GM12878 (cell line): Measurements from ENCODE around the gene DGAT2. TPM values are rescaled to one million over a fixed set of nuclear protein-coding genes. Genes with fewer than 3 reads are reported as not detected.

Experiments
- ATAC-seq: fragments of 200-7000 bp; cut with Tn5 transposase; 3 replicates; pipeline ENCODE4 v1.9.1; 2020; ENCODE audit warnings: mild to moderate bottlenecking, moderate library complexity
- BruUV-seq: library from RNA; stranded (reverse); fragments of 400-500 nt; replicated peaks from 2 replicates; lab custom pipeline; 2021; lab: Mats Ljungman, UMichigan
- CTCF ChIA-PET: fragments of 300-600 bp; sonication (Branson Sonifier 250); formaldehyde crosslinking; extraction: SDS; loops from one replicate; lab custom pipeline; 2021; ENCODE audit warnings: inconsistent platforms; lab: Yijun Ruan, JAX
- POLR2A ChIA-PET: fragments of 350-600 bp; formaldehyde crosslinking; extraction: SDS; loops from one replicate; lab custom pipeline; 2021; ENCODE audit warnings: inconsistent platforms; lab: Charles Lee
- RAD21 ChIA-PET: fragments of 300-600 bp; sonication (Branson Sonifier 250); formaldehyde crosslinking; loops from one replicate; lab custom pipeline; 2023; ENCODE audit warnings: antibody characterized with exemption; ENCODE audit not compliant: unreplicated experiment; lab: Charles Lee
- SMC1A ChIA-PET: fragments of 300-600 bp; sonication (Branson Sonifier 250); formaldehyde crosslinking; loops from one replicate; lab custom pipeline; 2023; ENCODE audit not compliant: unreplicated experiment, uncharacterized antibody; lab: Charles Lee
- DNase-seq: peaks from one replicate; pipeline ENCODE4 v3.0.0-alpha.2; 2011; ENCODE audit warnings: low read depth, low spot score
- FAIRE-seq: peaks from 3 replicates; lab custom pipeline; 2011; peaks lifted over from hg19 to GRCh38; lab: Jason Lieb, UNC
- H2AFZ ChIP-seq: 2 replicates; pipeline ENCODE4 v1.6.0; 2011; ENCODE audit warnings: low read depth, low read length, control low read depth; ENCODE audit not compliant: control insufficient read depth
- H3K27ac ChIP-seq: 2 replicates; pipeline ENCODE4 v1.5.1; 2011; ENCODE audit warnings: control low read depth; ENCODE audit not compliant: control insufficient read depth, insufficient read depth
- H3K27me3 ChIP-seq, 2 experiments: replicated peaks in 1 of 2; 2 replicates each; pipeline versions ENCODE4 v1.6.0 to v1.6.1; 2011; ENCODE audit warnings: low read length in 1 of 2; ENCODE audit not compliant: control insufficient read depth in 2 of 2, insufficient read depth in 2 of 2
- H3K36me3 ChIP-seq, 2 experiments: 2 replicates each; pipeline ENCODE4 v1.5.1; 2011; ENCODE audit warnings: low read length in 1 of 2; ENCODE audit not compliant: control insufficient read depth in 2 of 2, insufficient read depth in 2 of 2
- H3K4me1 ChIP-seq: 2 replicates; pipeline ENCODE4 v1.6.1; 2011; ENCODE audit warnings: mild to moderate bottlenecking, low read length, moderate library complexity, mixed read lengths; ENCODE audit not compliant: control insufficient read depth, insufficient read depth
- H3K4me2 ChIP-seq: 2 replicates; pipeline ENCODE4 v1.6.0; 2011; ENCODE audit warnings: control low read depth; ENCODE audit not compliant: control insufficient read depth, insufficient read depth
- H3K4me3 ChIP-seq: fragments of 200-600 bp; sonication (generic); 2 replicates; pipeline ENCODE4 v1.5.1; 2016
- H3K79me2 ChIP-seq: 2 replicates; pipeline ENCODE4 v1.6.0; 2011; ENCODE audit warnings: low read length; ENCODE audit not compliant: control insufficient read depth, insufficient read depth
- H3K9ac ChIP-seq: 2 replicates; pipeline ENCODE4 v1.8.0; 2011; ENCODE audit warnings: low read length, control low read depth, mixed read lengths; ENCODE audit not compliant: control insufficient read depth, insufficient read depth
- H3K9me3 ChIP-seq: replicated peaks from 3 replicates; pipeline ENCODE4 v1.5.1; 2011; ENCODE audit warnings: mild to moderate bottlenecking, low read length; ENCODE audit not compliant: control insufficient read depth, insufficient read depth
- H4K20me1 ChIP-seq: 2 replicates; pipeline ENCODE4 v1.6.0; 2011; ENCODE audit not compliant: control insufficient read depth, insufficient read depth
- EED ChIP-seq: sonication (generic); IDR thresholded peaks from 2 replicates; pipeline ENCODE4 v1.6.1; 2016; ENCODE audit warnings: antibody characterized with exemption, low read depth
- NFYB ChIP-seq: IDR thresholded peaks from 2 replicates; pipeline ENCODE4 v1.6.1; 2011; ENCODE audit warnings: low read depth, mild to moderate bottlenecking, low read length, improper control_type of control experiment, moderate library complexity; ENCODE audit not compliant: insufficient read depth
- PML ChIP-seq: IDR thresholded peaks from 2 replicates; pipeline ENCODE4 v1.6.1; 2012; ENCODE audit warnings: low read length, inconsistent platforms
- SIN3A ChIP-seq: IDR thresholded peaks from 2 replicates; pipeline ENCODE4 v1.6.1; 2012; ENCODE audit warnings: low read depth, low read length, improper control_type of control experiment
- SUZ12 ChIP-seq: fragments of 200-600 bp; sonication (generic); IDR thresholded peaks from one replicate; pipeline ENCODE4 v1.6.1; 2018; ENCODE audit warnings: antibody characterized with exemption, mild to moderate bottlenecking; ENCODE audit not compliant: unreplicated experiment
- ZNF622 ChIP-seq: fragments of 450-650 bp; IDR thresholded peaks from 2 replicates; pipeline ENCODE4 v1.6.1; 2017; ENCODE audit warnings: mild to moderate bottlenecking, inconsistent platforms
- WGBS: methylation state at CpG from one replicate; pipeline ENCODE4 v1.1.6; 2016; ENCODE audit warnings: low lambda C conversion rate; ENCODE audit not compliant: insufficient replicate concordance, insufficient coverage; ENCODE audit errors: missing lambda C conversion rate; 5-methylcytosine and 5-hydroxymethylcytosine counted together
- in situ Hi-C: fragments of 300-500 bp; cut with MboI; formaldehyde crosslinking; loops from 9 replicates; pipeline ENCODE4 v1.14.3; 2018; ENCODE audit warnings: mixed read lengths
- intact Hi-C: fragments of 100-400 bp; cut with micrococcal nuclease; formaldehyde crosslinking; loops from one replicate; pipeline ENCODE4 v1.14.2; 2022; ENCODE audit not compliant: unreplicated experiment
- polyA plus RNA-seq, 11 experiments: library from polyadenylated mRNA; depleted of rRNA in 4 of 11; unstranded in 6 of 11; stranded (reverse) in 5 of 11; fragments of >200 nt; fragmentation: Nextera tagmentation in 4 of 11; fragmentation: Illumina TruSeq in 1 of 11; extraction: Ambion mirVana in 4 of 11; extraction: Trizol in 1 of 11; gene quantifications; 1 replicate in 1 of 11; 2 replicates in 10 of 11; pipeline versions ENCODE4 v1.2.1 to v1.2.3, GENCODE V29; 2011 to 2016; ENCODE audit warnings: inconsistent platforms in 2 of 11, missing spikeins in 2 of 11, low read depth in 1 of 11
- total RNA-seq, 4 experiments: library from RNA; depleted of rRNA in 3 of 4; stranded (reverse); fragments of >200 nt in 3 of 4; fragmentation: Illumina TruSeq in 1 of 4; extraction: Trizol in 1 of 4; gene quantifications; 2 replicates each; pipeline versions ENCODE4 v1.2.1 to v1.2.3, GENCODE V29; 2013 to 2021
- TF ChIP-seq, protein P1 (sequence below): fragments of 450-650 bp; formaldehyde crosslinking; IDR thresholded peaks from 2 replicates; pipeline ENCODE4 v1.4.0; 2022; ENCODE audit warnings: mild to moderate bottlenecking, moderate library complexity
- TF ChIP-seq, protein P2 (sequence below), 3 experiments: IDR thresholded peaks in 2 of 3; conservative IDR thresholded peaks in 1 of 3; 2 replicates each; pipeline ENCODE4 v1.5.1; 2011; ENCODE audit warnings: low read depth in 3 of 3, low read length in 3 of 3, mild to moderate bottlenecking in 3 of 3, control low read depth in 2 of 3, moderate library complexity in 2 of 3, inconsistent platforms in 1 of 3, mixed read lengths in 1 of 3; ENCODE audit not compliant: control insufficient read depth in 2 of 3, insufficient read depth in 1 of 3; ENCODE audit errors: extremely low read depth in 1 of 3

The DGAT2 gene
- total and polyA plus RNA-seq, 10 of the 15 experiments (the other 5 are each of a cell fraction or from before 2014, with no cell fraction given): 5.1 to 25.9 (median 17.6) TPM

DNA sequence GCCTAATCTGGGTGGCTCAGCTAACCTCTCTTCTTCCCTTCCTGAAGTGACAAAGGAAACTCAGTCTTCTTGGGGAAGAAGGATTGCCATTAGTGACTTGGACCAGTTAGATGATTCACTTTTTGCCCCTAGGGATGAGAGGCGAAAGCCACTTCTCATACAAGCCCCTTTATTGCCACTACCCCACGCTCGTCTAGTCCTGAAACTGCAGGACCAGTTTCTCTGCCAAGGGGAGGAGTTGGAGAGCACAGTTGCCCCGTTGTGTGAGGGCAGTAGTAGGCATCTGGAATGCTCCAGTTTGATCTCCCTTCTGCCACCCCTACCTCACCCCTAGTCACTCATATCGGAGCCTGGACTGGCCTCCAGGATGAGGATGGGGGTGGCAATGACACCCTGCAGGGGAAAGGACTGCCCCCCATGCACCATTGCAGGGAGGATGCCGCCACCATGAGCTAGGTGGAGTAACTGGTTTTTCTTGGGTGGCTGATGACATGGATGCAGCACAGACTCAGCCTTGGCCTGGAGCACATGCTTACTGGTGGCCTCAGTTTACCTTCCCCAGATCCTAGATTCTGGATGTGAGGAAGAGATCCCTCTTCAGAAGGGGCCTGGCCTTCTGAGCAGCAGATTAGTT, 32.3 kb downstream of the DGAT2 start:
- intact Hi-C loops: no loop called here
- Histone ChIP-seq H3K9ac (no peak overlapping the region), H3K36me3 (peaks cover 0 to 10% of the 10 kb centered on the region in 2 experiments; a peak in 2 of 4 replicates), H2AFZ (no peak overlapping the region), H3K4me2 (no peak overlapping the region), H3K27ac (no peak overlapping the region), H3K9me3 (no peaks in the 10 kb centered on the region), H3K79me2 (no peaks in the 10 kb centered on the region), H4K20me1 (no peaks in the 10 kb centered on the region), H3K4me1 (no peaks in the 10 kb centered on the region), H3K4me3 (no peak overlapping the region), H3K27me3 (no peaks in the 10 kb centered on the region)
- ATAC-seq: no peak
- DNase-seq: no peak
- CTCF ChIA-PET: interaction anchor here (1.3 to 6.5 kb wide), 7 partner anchors 10 to 96 kb away, joined by 3 to 234 read pairs (median 16); no protein-coding TSS in a partner anchor
- in situ Hi-C loops: no loop called here
- RAD21 ChIA-PET: interaction anchor here (0.8 to 6.1 kb wide), 8 partner anchors 21 to 526 kb away, joined by 3 to 172 read pairs (median 4); no protein-coding TSS in a partner anchor
- BruUV-seq: no TSS peak
- SMC1A ChIA-PET: interaction anchor here (0.7 to 6.2 kb wide), 9 partner anchors 14 to 351 kb away, joined by 3 to 238 read pairs (median 4); no protein-coding TSS in a partner anchor
- WGBS: 89% methylated on average over 6 of the region's 6 CpGs
- no peak for FAIRE-seq
- no peak for TF ChIP-seq SIN3A
- no peak for TF ChIP-seq NFYB
- TF ChIP-seq PML: no peak
- TF ChIP-seq, protein P1, sequence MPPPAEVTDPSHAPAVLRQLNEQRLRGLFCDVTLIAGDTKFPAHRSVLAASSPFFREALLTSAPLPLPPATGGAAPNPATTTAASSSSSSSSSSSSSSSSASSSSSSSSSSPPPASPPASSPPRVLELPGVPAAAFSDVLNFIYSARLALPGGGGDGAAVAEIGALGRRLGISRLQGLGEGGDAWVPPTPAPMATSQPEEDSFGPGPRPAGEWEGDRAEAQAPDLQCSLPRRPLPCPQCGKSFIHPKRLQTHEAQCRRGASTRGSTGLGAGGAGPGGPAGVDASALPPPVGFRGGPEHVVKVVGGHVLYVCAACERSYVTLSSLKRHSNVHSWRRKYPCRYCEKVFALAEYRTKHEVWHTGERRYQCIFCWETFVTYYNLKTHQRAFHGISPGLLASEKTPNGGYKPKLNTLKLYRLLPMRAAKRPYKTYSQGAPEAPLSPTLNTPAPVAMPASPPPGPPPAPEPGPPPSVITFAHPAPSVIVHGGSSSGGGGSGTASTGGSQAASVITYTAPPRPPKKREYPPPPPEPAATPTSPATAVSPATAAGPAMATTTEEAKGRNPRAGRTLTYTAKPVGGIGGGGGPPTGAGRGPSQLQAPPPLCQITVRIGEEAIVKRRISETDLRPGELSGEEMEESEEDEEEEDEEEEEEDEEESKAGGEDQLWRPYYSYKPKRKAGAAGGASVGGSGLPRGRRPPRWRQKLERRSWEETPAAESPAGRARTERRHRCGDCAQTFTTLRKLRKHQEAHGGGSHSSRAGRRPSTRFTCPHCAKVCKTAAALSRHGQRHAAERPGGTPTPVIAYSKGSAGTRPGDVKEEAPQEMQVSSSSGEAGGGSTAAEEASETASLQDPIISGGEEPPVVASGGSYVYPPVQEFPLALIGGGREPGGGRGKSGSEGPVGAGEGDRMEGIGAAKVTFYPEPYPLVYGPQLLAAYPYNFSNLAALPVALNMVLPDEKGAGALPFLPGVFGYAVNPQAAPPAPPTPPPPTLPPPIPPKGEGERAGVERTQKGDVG (CRISPR knock-in tag): no peak
- TF ChIP-seq EED: no peak
- TF ChIP-seq, protein P2, sequence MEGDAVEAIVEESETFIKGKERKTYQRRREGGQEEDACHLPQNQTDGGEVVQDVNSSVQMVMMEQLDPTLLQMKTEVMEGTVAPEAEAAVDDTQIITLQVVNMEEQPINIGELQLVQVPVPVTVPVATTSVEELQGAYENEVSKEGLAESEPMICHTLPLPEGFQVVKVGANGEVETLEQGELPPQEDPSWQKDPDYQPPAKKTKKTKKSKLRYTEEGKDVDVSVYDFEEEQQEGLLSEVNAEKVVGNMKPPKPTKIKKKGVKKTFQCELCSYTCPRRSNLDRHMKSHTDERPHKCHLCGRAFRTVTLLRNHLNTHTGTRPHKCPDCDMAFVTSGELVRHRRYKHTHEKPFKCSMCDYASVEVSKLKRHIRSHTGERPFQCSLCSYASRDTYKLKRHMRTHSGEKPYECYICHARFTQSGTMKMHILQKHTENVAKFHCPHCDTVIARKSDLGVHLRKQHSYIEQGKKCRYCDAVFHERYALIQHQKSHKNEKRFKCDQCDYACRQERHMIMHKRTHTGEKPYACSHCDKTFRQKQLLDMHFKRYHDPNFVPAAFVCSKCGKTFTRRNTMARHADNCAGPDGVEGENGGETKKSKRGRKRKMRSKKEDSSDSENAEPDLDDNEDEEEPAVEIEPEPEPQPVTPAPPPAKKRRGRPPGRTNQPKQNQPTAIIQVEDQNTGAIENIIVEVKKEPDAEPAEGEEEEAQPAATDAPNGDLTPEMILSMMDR (IDR thresholded peaks at IDR 0.05 in 2 of 3, conservative IDR thresholded peaks at IDR 0.05 in 1 of 3; ENCODE audit: control insufficient read depth in 2 of 3, extremely low read depth in 1 of 3, insufficient read depth in 1 of 3, low read depth in 3 of 3, low read length in 3 of 3): peak in 1 of 3 experiments; percentile 29; a peak in 1 of 6 replicates
- no peak for TF ChIP-seq SUZ12
- no peak for TF ChIP-seq ZNF622
- POLR2A ChIA-PET: interaction anchor here (1.2 kb wide), 1 partner anchor 67 kb away, joined by 3 read pairs; no protein-coding TSS in a partner anchor
